Muscle of back (tissue), 11 donors: Measurements from ENCODE around the gene PRODH. TPM values are rescaled to one million over a fixed set of nuclear protein-coding genes. Genes with fewer than 3 reads are reported as not detected.
"Not testable (repeated sequence)": the region's sequence is repeated elsewhere in the genome, so short reads cannot be mapped to it uniquely, and the experiment has no call there.

Experiments used
- DNase-seq, 3 donors: peaks; one replicate each; pipeline versions ENCODE4 v3.0.0 to v3.0.0-alpha.2; 2013
- polyA plus RNA-seq, 10 donors: library from polyadenylated mRNA; unstranded; fragments of 120-200 nt; gene quantifications; one replicate each; pipeline ENCODE4 v1.2.1, GENCODE V29; 2013; ENCODE audit not compliant: insufficient read length in 10 of 10

Gene PRODH
- polyA plus RNA-seq, 10 donors = 2.9 to 11.6 (median 6.1) TPM

DNA sequence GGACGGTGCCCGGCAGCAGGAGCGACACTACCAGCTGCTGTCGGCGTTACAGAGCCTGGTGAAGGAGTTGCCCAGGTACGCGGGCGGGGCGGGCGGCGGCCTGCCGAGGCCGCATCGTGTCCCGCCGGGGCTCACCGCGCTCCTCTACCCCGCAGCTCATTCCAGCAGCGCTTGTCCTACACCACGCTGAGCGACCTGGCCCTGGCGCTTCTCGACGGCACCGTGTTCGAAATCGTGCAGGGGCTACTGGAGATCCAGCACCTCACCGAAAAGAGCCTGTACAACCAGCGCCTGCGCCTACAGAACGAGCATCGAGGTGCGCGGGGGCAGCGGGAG, 29.7 kb downstream of the PRODH start:
- DNase-seq = not testable (repeated sequence)

DNA sequence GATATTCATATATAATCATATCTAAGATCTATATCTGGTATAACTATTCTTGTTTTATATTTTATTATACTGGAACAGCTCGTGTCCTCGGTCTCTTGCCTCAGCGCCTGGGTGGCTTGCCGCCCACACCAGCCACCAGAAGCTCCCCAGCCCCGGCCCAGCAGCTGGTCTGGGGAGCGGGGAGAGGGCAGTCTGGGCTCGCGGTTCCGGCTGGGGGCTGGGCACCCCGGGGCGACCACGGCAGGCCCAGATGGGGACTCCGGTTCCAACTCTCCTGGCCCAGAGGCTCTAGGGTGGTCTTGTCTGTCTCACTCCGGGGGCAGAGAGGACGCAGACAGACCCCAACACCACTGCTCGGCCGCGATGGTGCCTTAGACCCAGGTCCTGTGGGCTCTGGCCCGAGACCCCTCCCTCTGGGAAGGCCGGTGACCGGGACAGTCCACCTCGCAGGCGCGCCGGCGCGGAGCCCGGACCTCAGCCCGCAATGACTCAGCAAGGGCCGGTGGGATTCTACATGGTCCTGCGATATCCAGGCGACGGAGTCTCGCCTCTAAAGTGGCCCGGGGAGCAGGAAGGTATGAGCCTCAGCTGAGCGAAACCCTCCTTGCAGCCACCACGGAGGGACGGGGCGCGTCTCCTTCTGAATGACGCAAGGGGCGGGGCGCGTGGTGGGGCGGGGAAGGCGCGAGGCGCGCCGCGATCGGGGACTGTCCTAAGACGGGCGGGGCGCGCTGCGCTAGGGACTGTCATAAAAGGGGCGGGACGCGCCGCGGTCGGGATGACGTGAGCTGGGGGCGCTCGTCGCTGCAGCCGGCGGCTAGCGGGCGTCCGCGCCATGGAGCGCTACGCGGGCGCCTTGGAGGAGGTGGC, 30.3 kb downstream of the PRODH start, which contains the start of gene DGCR6:
TSS of gene DGCR6 (plus strand) at position 781 of the 870 bp plus-strand sequence. CDS start at position 836, 55 bp downstream.
- DNase-seq = no peak

DNA sequence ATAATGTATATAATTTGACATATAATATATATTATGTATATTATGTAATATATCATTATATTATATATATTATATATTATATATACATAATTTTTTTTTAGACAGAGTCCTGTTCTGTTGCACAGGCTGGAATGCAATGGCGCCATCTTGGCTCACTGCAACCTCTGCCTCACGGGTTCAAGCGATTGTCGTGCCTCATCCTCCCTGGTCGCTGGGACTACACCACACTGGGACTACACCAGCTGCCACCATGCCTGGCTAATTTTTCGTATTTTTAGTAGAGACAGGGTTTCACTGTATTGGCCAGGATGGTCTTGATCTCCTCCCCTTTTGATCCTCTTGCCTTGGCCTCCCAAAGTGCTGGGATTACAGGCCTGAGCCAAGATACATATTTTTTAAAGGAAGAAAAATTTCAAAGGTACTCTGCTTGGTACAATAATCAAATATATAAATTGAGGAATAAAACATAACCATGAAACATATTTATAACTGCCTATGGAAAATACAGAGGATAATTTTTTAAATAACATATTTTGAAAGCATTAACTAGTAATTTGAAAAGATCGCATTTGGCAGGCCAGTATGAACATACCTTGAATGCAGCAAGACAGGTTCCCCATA, 39.9 kb downstream of the PRODH start:
- DNase-seq = not testable (repeated sequence)

DNA sequence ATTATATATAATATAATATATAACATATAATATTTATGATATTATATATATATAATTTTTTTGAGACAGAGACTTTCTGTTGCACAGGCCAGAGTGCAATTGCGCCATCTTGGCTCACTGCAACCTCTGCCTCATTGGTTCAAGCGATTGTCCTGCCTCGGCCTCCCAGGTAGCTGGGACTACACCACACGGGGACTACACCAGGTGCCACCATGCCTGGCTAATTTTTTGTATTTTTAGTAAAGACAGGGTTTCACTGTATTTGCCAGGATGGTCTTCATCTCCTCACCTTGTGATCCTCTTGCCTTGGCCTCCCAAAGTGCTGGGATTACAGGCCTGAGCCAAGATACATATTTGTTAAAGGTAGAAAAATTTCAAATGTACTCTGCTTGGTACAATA, 42.3 kb downstream of the PRODH start:
- DNase-seq = not testable (repeated sequence)

DNA sequence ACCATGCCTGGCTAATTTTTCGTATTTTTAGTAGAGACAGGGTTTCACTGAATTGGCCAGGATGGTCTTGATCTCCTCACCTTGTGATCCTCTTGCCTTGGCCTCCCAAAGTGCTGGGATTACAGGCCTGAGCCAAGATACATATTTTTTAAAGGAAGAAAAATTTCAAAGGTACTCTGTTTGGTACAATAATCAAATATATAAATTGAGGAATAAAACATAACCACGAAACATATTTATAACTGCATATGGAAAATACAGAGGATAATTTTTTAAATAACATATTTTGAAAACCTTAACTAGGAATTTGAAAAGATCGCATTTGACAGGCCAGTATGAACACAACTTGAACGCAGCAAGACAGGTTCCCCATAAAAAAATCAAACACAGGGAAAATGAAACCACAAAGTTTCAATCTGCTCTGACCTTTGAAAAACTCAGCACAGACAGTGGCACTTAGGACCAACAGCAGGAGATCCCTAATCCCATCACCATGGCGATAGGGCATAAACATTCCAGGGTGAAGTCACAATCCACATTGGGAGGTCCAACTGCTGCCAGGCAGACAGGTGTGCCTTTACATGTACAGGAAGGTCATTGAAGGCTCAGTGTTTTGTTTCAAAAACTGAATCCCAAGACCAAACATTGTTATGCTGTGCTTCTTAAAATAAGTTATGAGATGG, 45.4 kb downstream of the PRODH start:
- not testable (repeated sequence) for DNase-seq

DNA sequence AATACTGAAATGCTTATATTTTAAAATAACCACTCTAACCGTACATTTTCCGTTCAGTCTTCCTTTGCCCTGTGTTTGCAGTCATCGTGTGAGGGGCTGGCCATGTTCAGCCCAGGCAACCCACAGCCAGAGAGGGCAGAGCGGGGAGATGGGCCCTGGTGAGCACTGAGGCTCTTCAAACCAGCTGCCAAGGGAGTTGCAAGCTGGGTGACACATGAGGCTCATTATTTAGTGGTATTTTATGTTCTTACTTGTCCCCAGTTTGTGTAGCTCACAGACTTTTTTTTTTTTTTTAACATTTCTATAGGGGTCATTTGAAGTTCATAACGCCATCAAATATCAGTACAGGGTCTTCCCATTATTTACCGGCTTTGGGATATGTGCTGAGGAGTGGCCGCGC, 48.0 kb downstream of the PRODH start:
- DNase-seq = no peak

DNA sequence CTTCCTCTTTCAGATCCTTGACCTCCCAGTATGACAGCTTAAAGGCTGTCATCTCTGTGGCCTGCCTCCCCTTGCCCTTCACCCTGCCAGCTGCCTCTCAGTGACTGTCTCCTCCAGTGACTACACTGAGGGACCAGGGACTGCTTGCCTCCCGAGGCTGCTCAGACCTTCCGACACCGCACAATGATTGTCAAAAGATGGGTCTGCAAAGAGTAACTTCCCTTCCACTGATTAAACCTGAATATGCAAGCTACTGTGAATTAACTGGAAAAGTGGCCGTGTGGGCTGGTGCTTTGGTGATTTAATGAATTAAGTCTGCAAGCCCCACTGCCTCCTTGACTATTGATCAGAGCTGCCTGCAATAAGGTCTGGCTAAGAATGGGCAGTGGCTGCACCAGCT, 51.6 kb downstream of the PRODH start:
- DNase-seq = not testable (repeated sequence)

DNA sequence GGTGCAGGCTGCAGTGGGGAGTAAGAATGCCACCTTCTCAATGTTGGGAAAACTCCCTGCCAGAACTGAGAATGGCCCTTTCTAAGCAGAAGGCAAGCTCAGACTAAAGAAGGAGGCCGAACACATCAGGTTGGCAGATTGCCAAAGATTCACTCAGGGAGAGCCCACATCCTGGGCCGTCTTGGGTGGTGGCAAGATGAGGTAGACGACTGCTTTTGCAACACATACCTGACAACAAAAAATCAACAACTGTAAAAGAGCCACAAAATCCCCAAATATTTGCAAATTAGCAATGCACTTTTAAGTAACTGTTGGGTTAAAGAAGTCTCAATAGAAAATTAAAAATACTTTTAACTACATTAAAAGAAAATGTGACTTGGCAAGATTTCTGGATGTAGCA, 54.8 kb downstream of the PRODH start:
- not testable (repeated sequence) for DNase-seq

Other genes starting within 250 kb of the PRODH start
- gene DGCR6, start 30.0 kb downstream of the PRODH start, polyA plus RNA-seq = 10 to 100 TPM; 34.3 to 94.2 (median 79.4) TPM
- 10 to 100 TPM; 37.0 to 59.6 (median 48.1) TPM for gene DGCR2, start 186.1 kb upstream of the PRODH start, polyA plus RNA-seq
- gene TSSK2, start 195.0 kb upstream of the PRODH start, polyA plus RNA-seq = under 1 TPM in 3 of 10 donors, not detected in 7; 0.11 to 0.62 (median 0.31) TPM
- 10 to 100 TPM in 8 of 10 donors, 1 to 10 TPM in 2; 9.5 to 14.4 (median 11.3) TPM for gene ESS2, start 208.4 kb upstream of the PRODH start, polyA plus RNA-seq
- not detected for gene GSC2, start 214.0 kb upstream of the PRODH start, polyA plus RNA-seq
- 10 to 100 TPM; 15.6 to 35.0 (median 19.4) TPM for gene SLC25A1, start 242.4 kb upstream of the PRODH start, polyA plus RNA-seq